ENCODE measurements around the gene CINP.

GRCh38 chr14:102370305-102370809 lies 7.7 kb upstream of the CINP start:
- TF ChIP-seq CTCF (conservative IDR thresholded peaks at IDR 0.05; ENCODE audit: low read depth in 2 of 2) = no peak
- TF ChIP-seq POLR2AphosphoS5 (IDR thresholded peaks at IDR 0.05; ENCODE audit: low read depth) = no peak
